Muscle layer of colon (tissue), 2 donors: ENCODE data around the gene NAT10.
"Not testable (repeated sequence)": the region's sequence is repeated elsewhere in the genome, so short reads cannot be mapped to it uniquely, and the experiment has no call there.

ENCODE experiments used
- H3K27ac ChIP-seq: one replicate; pipeline ENCODE4 v1.7.0; 2013; ENCODE audit warnings: low read depth, mild to moderate bottlenecking, low read length, moderate library complexity
- H3K27me3 ChIP-seq, 2 donors: one replicate each; pipeline ENCODE4 v1.7.0; 2013; ENCODE audit warnings: low read length in 2 of 2, mild to moderate bottlenecking in 2 of 2; ENCODE audit not compliant: insufficient read depth in 2 of 2, control insufficient read depth in 1 of 2
- H3K36me3 ChIP-seq: one replicate; pipeline ENCODE4 v1.7.0; 2013; ENCODE audit warnings: mild to moderate bottlenecking, low read length; ENCODE audit not compliant: insufficient read depth
- H3K4me1 ChIP-seq: one replicate; pipeline ENCODE4 v1.7.0; 2013; ENCODE audit warnings: mild to moderate bottlenecking, low read length; ENCODE audit not compliant: insufficient read depth
- H3K4me3 ChIP-seq, 2 donors: one replicate each; pipeline ENCODE4 v1.7.0; 2013; ENCODE audit warnings: low read length in 2 of 2, low read depth in 1 of 2, mild to moderate bottlenecking in 1 of 2, moderate library complexity in 1 of 2
- H3K9ac ChIP-seq: one replicate; pipeline ENCODE4 v1.7.0; 2013; ENCODE audit warnings: low read length
- H3K9me3 ChIP-seq: one replicate; pipeline ENCODE4 v1.7.0; 2013; ENCODE audit warnings: mild to moderate bottlenecking, low read length
- donor health status: abdominal sarcoma.
- donor health status: Adenocarcinoma of cecum.

Gene NAT10

GRCh38 chr11:34105079-34105956 lies at the start of gene NAT10:
TSS of gene NAT10 (plus strand) at chr11:34105629. CDS start at chr11:34108226, 2,597 bp downstream.
- peaks cover 14% of the 10 kb centered on the region for H3K4me1 ChIP-seq
- no peaks in the 10 kb centered on the region for H3K9me3 ChIP-seq
- H3K36me3 ChIP-seq, result peaks cover 35% of the 10 kb centered on the region
- H3K27ac ChIP-seq, result peak within 1 kb of the TSS; percentile 86
- H3K4me3 ChIP-seq, result peak within 1 kb of the TSS; percentile 69 to 96
- H3K27me3 ChIP-seq, result no peaks in the 10 kb centered on the region
- peak within 1 kb of the TSS; percentile 79 for H3K9ac ChIP-seq

GRCh38 chr11:34056672-34057071 lies 48.8 kb upstream of the NAT10 start:
- Histone ChIP-seq H3K27ac (no peak overlapping the region), H3K4me3 (no peak overlapping the region), H3K9ac (no peak overlapping the region), H3K27me3 (no peaks in the 10 kb centered on the region), H3K36me3 (peaks cover 16% of the 10 kb centered on the region), H3K9me3 (no peaks in the 10 kb centered on the region), H3K4me1 (peaks cover 49% of the 10 kb centered on the region)

GRCh38 chr11:34063061-34063795 lies 42.2 kb upstream of the NAT10 start:
- peaks cover 6% of the 10 kb centered on the region for H3K36me3 ChIP-seq
- H3K9ac ChIP-seq, result no peak overlapping the region
- peaks cover 23% of the 10 kb centered on the region for H3K4me1 ChIP-seq
- no peak overlapping the region for H3K27ac ChIP-seq
- no peaks in the 10 kb centered on the region for H3K9me3 ChIP-seq
- H3K4me3 ChIP-seq, result no peak overlapping the region
- H3K27me3 ChIP-seq, result no peaks in the 10 kb centered on the region

DNA sequence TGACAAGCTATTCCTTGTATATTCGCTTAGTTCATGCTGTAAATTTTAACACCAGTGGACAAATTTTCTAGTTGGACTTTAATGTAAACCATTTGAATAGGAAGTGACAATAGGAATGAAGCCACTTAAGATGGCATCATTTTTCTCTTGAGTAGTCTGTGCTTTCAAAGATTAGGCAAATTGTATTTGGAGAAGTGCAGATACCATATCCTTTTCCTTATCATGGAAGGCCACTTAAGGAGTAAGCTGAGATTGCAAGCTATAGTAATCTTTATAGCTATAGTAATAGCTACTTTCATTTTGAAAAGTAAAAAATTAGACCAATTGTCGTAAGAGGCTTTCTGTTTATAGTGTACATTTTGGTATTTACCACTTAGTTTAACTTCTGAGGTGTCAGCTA lies 41.1 kb upstream of the NAT10 start:
- H3K27ac ChIP-seq, result no peak overlapping the region

GRCh38 chr11:34065505-34066203 lies 39.8 kb upstream of the NAT10 start:
- Histone ChIP-seq H3K36me3 (peaks cover 6% of the 10 kb centered on the region), H3K27ac (no peak overlapping the region), H3K9ac (no peak overlapping the region), H3K4me3 (no peak overlapping the region), H3K9me3 (no peaks in the 10 kb centered on the region), H3K27me3 (no peaks in the 10 kb centered on the region), H3K4me1 (peaks cover 19% of the 10 kb centered on the region)

More for the DNA sequence above, 41.1 kb upstream of the NAT10 start:
- H3K4me1 ChIP-seq, result peaks cover 19% of the 10 kb centered on the region
- H3K9me3 ChIP-seq, result no peaks in the 10 kb centered on the region
- no peaks in the 10 kb centered on the region for H3K27me3 ChIP-seq
- no peak overlapping the region for H3K4me3 ChIP-seq
- peaks cover 6% of the 10 kb centered on the region for H3K36me3 ChIP-seq
- H3K9ac ChIP-seq, result no peak overlapping the region

DNA sequence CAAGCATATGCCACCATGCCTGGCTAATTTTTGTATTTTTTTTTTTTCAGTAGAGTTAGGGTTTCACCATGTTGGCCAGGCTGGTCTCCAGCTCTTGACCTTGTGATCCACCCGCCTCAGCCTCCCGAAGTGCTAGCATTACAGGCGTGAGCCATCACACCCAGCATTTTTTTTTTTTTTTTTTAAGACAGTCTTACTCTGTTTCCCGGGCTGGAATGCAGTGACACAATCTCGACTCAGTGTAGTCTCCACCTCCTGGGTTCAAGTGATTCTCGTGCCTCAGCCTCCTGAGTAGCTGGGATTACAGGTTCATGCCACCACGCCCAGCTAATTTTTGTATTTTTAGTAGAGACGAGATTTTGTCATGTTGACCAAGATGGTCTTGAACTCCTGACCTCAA lies 38.7 kb upstream of the NAT10 start:
- peaks cover 19% of the 10 kb centered on the region for H3K4me1 ChIP-seq
- H3K4me3 ChIP-seq, H3K36me3 ChIP-seq, H3K27me3 ChIP-seq, H3K9me3 ChIP-seq, H3K9ac ChIP-seq, H3K27ac ChIP-seq: not testable (repeated sequence)

GRCh38 chr11:34067383-34068065 lies 37.9 kb upstream of the NAT10 start:
- peaks cover 2% of the 10 kb centered on the region for H3K36me3 ChIP-seq
- peaks cover 19% of the 10 kb centered on the region for H3K4me1 ChIP-seq
- no peaks in the 10 kb centered on the region for H3K27me3 ChIP-seq
- no peak overlapping the region for H3K4me3 ChIP-seq
- H3K9ac ChIP-seq, result no peak overlapping the region
- H3K9me3 ChIP-seq, result no peaks in the 10 kb centered on the region
- H3K27ac ChIP-seq, result no peak overlapping the region

GRCh38 chr11:34068111-34068510 lies 37.3 kb upstream of the NAT10 start:
- no peak overlapping the region for H3K27ac ChIP-seq
- no peak overlapping the region for H3K9ac ChIP-seq
- H3K36me3 ChIP-seq, result peaks cover 7% of the 10 kb centered on the region
- no peaks in the 10 kb centered on the region for H3K27me3 ChIP-seq
- H3K4me3 ChIP-seq, result no peak overlapping the region
- peaks cover 17% of the 10 kb centered on the region for H3K4me1 ChIP-seq
- no peaks in the 10 kb centered on the region for H3K9me3 ChIP-seq

DNA sequence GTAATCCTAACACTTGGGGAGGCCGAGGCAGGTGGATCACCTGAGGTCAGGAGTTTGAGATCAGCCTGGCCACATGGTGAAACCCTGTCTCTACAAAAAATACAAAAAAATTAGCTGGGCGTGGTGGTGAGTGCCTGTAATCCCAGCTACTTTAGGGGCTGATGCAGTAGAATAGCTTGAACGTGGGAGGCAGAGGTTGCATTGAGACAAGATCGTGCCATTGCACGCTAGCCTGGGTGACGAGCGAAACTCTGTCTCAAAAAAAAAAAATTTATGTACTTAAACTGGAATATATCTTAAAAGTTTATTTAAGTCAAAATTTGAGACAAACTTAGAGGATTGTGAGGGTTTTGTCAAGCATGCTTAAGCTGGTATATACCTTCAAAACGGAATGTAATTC lies 34.1 kb upstream of the NAT10 start:
- not testable (repeated sequence) for H3K9me3 ChIP-seq, H3K4me3 ChIP-seq, H3K27ac ChIP-seq, H3K27me3 ChIP-seq, H3K9ac ChIP-seq
- Histone ChIP-seq H3K36me3 (peaks cover 30% of the 10 kb centered on the region), H3K4me1 (peaks cover 13% of the 10 kb centered on the region)

DNA sequence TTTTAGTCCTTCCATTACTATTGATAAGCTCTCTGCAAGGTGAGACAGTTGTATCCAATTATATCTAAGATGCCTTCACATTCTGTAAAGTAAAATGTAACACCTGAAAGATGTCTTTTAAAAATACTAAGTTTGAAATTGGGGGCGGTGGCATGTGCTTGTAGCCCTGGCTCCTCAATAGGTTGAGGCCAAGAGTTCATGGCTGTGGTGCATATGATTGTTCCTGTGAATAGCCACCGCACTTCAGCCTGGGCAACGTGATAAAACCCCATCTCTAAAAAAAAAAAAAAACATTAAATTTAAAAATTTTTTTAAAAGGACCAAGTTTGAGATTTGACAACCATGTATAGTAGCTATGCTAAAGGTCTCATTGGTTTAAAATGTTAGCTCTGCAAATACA lies 33.4 kb upstream of the NAT10 start:
- no peaks in the 10 kb centered on the region for H3K27me3 ChIP-seq
- H3K4me3 ChIP-seq, result no peak overlapping the region
- peaks cover 35% of the 10 kb centered on the region for H3K36me3 ChIP-seq
- peaks cover 13% of the 10 kb centered on the region for H3K4me1 ChIP-seq
- no peaks in the 10 kb centered on the region for H3K9me3 ChIP-seq
- H3K27ac ChIP-seq, result no peak overlapping the region
- no peak overlapping the region for H3K9ac ChIP-seq

DNA sequence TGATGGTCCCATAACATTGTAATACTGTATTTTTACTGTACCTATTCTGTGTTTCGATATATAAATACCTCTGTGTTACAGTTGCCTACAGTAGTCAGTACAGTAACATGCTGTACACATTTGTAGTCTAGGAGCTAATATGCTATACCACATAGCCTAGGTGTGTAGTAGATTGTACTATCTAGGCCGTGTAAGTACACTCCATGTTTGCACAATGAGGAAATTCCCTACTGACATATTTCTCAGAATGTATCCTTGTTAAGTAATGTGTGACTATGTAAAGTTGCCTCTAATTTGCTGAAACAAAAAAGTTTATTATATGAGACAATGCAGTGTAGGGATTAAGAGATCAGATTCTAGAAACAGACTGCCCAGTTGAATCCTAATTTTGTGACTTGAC lies 32.6 kb upstream of the NAT10 start:
- Histone ChIP-seq H3K4me3 (no peak overlapping the region), H3K4me1 (peaks cover 13% of the 10 kb centered on the region), H3K27me3 (no peaks in the 10 kb centered on the region), H3K27ac (no peak overlapping the region), H3K36me3 (peaks cover 41% of the 10 kb centered on the region), H3K9ac (no peak overlapping the region), H3K9me3 (no peaks in the 10 kb centered on the region)
